Calu3 (cell line): Measurements from ENCODE around the gene CELA2A. TPM values are rescaled to one million over a fixed set of nuclear protein-coding genes. Genes with fewer than 3 reads are reported as not detected.

ENCODE experiments used
- BruUV-seq: library from RNA; stranded (reverse); fragments of 400-500 nt; replicated peaks from 2 replicates; lab custom pipeline; 2021; lab: Mats Ljungman, UMichigan
- CTCF ChIA-PET: fragments of 300-600 bp; sonication (Branson Sonifier 250); formaldehyde crosslinking; loops from one replicate; lab custom pipeline; 2022; ENCODE audit warnings: antibody characterized with exemption; lab: Charles Lee
- DNase-seq: peaks from one replicate; pipeline ENCODE4 v3.0.0; 2022
- H3K27ac Mint-ChIP-seq: one replicate; pipeline ENCODE4 v1.8.0; 2022; ENCODE audit warnings: mixed read lengths; ENCODE audit not compliant: unreplicated experiment
- H3K27me3 Mint-ChIP-seq: one replicate; pipeline ENCODE4 v1.8.0; 2022; ENCODE audit warnings: mixed read lengths; ENCODE audit not compliant: unreplicated experiment
- H3K36me3 Mint-ChIP-seq: one replicate; pipeline ENCODE4 v1.8.0; 2022; ENCODE audit warnings: mild to moderate bottlenecking, moderate library complexity, mixed read lengths; ENCODE audit not compliant: insufficient read depth, unreplicated experiment
- H3K4me1 Mint-ChIP-seq: one replicate; pipeline ENCODE4 v1.8.0; 2022; ENCODE audit warnings: mild to moderate bottlenecking, low read depth, mixed read lengths; ENCODE audit not compliant: unreplicated experiment
- H3K4me3 Mint-ChIP-seq: one replicate; pipeline ENCODE4 v1.8.0; 2022; ENCODE audit warnings: mild to moderate bottlenecking, low read depth, moderate library complexity, mixed read lengths; ENCODE audit not compliant: unreplicated experiment
- H3K9me3 Mint-ChIP-seq: one replicate; pipeline ENCODE4 v1.8.0; 2022; ENCODE audit warnings: low read depth, mixed read lengths; ENCODE audit not compliant: unreplicated experiment
- CTCF ChIP-seq: fragments of 200-600 bp; IDR thresholded peaks from one replicate; pipeline ENCODE4 v1.8.0; 2022; ENCODE audit warnings: antibody characterized with exemption; ENCODE audit not compliant: unreplicated experiment
- intact Hi-C: fragments of 100-400 bp; cut with micrococcal nuclease; formaldehyde crosslinking; loops from one replicate; pipeline ENCODE4 v1.10.0; 2022; ENCODE audit not compliant: unreplicated experiment
- total RNA-seq: library from RNA; stranded (reverse); gene quantifications from 2 replicates; pipeline ENCODE4 v1.2.3, GENCODE V29; 2022

Gene CELA2A
- total RNA-seq, 1 experiment from 2014 or later = not detected

- Mint-ChIP-seq H3K27me3 (no peaks in the 10 kb centered on the region), H3K4me3 (no peak overlapping the region), H3K9me3 (no peaks in the 10 kb centered on the region), H3K36me3 (no peaks in the 10 kb centered on the region), H3K27ac (no peak overlapping the region), H3K4me1 (no peaks in the 10 kb centered on the region)
- CTCF ChIA-PET = no interaction called here
- no peak for DNase-seq
- intact Hi-C loops = no loop called here
- BruUV-seq = no TSS peak
- no peak for TF ChIP-seq CTCF
Measured at GRCh38 chr1:15452866-15453571, 3.5 kb upstream of the CELA2A start.

GRCh38 chr1:15453734-15454133 is 2.8 kb upstream of the CELA2A start:
- TF ChIP-seq CTCF = no peak
- intact Hi-C loops = loop anchor here (2.0 kb wide), 1 partner anchor 21 kb away; no protein-coding TSS in a partner anchor
- Mint-ChIP-seq H3K27me3 (no peaks in the 10 kb centered on the region), H3K9me3 (no peaks in the 10 kb centered on the region), H3K4me3 (no peak overlapping the region), H3K36me3 (no peaks in the 10 kb centered on the region), H3K27ac (no peak overlapping the region), H3K4me1 (no peaks in the 10 kb centered on the region)
- CTCF ChIA-PET = no interaction called here
- no TSS peak for BruUV-seq
- DNase-seq = no peak

GRCh38 chr1:15454256-15454655 is 2.3 kb upstream of the CELA2A start:
- CTCF ChIA-PET = no interaction called here
- no TSS peak for BruUV-seq

GRCh38 chr1:15455522-15455921 is 1.0 kb upstream of the CELA2A start:
- H3K4me3 Mint-ChIP-seq = no peak overlapping the region
- CTCF ChIA-PET = interaction anchor here (0.6 kb wide), 1 partner anchor 132 kb away, joined by 4 read pairs; no protein-coding TSS in a partner anchor
- H3K27ac Mint-ChIP-seq = no peak overlapping the region
- intact Hi-C loops = loop anchor here (2.0 kb wide), 1 partner anchor 19 kb away; no protein-coding TSS in a partner anchor
- no peaks in the 10 kb centered on the region for H3K27me3 Mint-ChIP-seq
- no peaks in the 10 kb centered on the region for H3K9me3 Mint-ChIP-seq
- no peaks in the 10 kb centered on the region for H3K36me3 Mint-ChIP-seq
- DNase-seq = no peak
- TF ChIP-seq CTCF = no peak
- no peaks in the 10 kb centered on the region for H3K4me1 Mint-ChIP-seq
- no TSS peak for BruUV-seq

More at GRCh38 chr1:15454256-15454655, 2.3 kb upstream of the CELA2A start:
- no peaks in the 10 kb centered on the region for H3K9me3 Mint-ChIP-seq
- no peaks in the 10 kb centered on the region for H3K36me3 Mint-ChIP-seq
- H3K27me3 Mint-ChIP-seq = no peaks in the 10 kb centered on the region
- no peak for DNase-seq
- H3K4me3 Mint-ChIP-seq = no peak overlapping the region
- no peak overlapping the region for H3K27ac Mint-ChIP-seq
- no peaks in the 10 kb centered on the region for H3K4me1 Mint-ChIP-seq
- intact Hi-C loops = loop anchor here (2.0 kb wide), 1 partner anchor 21 kb away; no protein-coding TSS in a partner anchor
- TF ChIP-seq CTCF = no peak
